ENCODE measurements around the gene ABCF2. TPM values are rescaled to one million over a fixed set of nuclear protein-coding genes. Genes with fewer than 3 reads are reported as not detected.
A peak's percentile ranks its signal among the peaks of the same experiment; 100 is the strongest.

ABCF2 gene
- total RNA-seq, 1 donor from 2014 or later, result 20.9 TPM

DNA sequence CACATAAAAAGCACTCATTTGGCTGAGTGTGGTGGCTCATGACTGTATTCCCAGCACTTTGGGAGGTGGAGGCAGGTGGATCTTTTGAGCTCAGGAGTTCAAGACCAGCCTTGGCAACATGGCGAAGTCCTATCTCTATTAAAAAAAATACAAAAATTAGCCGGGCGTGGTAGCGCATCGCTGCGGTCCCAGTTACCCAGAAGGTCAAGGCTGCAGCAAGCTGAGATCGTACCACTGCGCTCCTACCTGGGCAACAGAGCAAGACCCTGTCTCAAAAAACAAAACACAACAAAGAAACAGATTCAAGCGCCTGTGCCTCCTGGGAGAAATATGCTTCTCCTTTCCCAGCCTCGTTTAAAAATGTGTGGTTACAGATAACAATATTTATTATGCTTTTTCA, 2.2 kb upstream of the ABCF2 start:
- H3K27me3 ChIP-seq (ENCODE audit: control insufficient read depth in 3 of 3, insufficient read depth in 3 of 3, low read length in 3 of 3), result no peaks in the 10 kb centered on the region

DNA sequence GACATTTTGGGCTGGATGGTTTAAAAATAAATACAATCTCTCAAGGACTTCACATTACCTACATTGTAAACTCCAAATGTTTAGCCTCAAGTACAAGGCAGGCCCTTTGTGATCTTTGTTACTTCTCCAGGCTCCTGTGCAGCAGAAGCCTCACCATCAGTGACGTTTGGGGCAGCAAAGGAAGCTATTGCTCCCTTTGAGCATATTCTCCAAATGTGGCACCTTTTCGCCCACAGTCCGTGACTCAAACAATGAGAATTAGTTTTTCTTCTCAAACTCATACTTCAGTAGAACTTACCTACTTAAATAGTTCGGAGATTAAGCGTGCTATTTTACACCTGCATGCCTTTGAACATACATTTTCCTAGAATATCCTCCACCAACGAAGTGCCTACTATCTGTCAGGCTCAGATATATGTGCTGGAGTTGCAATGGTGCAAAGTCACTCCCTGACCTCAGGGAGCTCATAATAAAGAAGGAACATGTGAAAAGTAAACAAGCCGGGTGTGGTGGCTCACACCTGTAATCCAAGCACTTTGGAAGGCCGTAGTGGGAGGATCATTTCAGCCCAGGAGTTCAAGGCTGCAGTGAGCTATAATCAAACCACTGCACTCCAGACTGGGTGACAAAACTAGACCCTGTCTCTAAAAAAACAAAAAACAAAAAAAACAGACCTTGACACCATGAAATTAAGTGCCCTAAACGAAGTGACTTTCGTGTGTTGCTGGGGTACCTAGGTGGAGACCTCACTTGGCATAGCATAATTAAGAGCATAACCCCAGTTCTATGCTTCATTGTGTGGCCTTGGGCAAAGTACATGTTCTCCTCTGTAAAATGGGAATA, 1.2 kb upstream of the ABCF2 start:
- no peaks in the 10 kb centered on the region for H3K27me3 ChIP-seq (ENCODE audit: control insufficient read depth in 3 of 3, insufficient read depth in 3 of 3, low read length in 3 of 3)
- peak overlapping the region; percentile 64 for H3K27ac ChIP-seq (ENCODE audit: low read depth, low read length)
- peaks cover 31 to 39% (median 36%) of the 10 kb centered on the region in 3 donors for H3K4me1 ChIP-seq (ENCODE audit: control insufficient read depth in 3 of 3, insufficient read depth in 3 of 3, low read length in 3 of 3)
- peak overlapping the region; percentile 93 to 97 (median 97) for H3K4me3 ChIP-seq (ENCODE audit: low read length in 3 of 3)
- H3K9ac ChIP-seq (ENCODE audit: low read depth in 1 of 3, low read length in 3 of 3), result peak overlapping the region; percentile 78 to 91 (median 90)
- H3K36me3 ChIP-seq (ENCODE audit: control insufficient read depth in 3 of 3, insufficient read depth in 3 of 3, low read length in 3 of 3), result peaks cover 18 to 19% (median 18%) of the 10 kb centered on the region in 3 donors
- no peaks in the 10 kb centered on the region for H3K9me3 ChIP-seq (ENCODE audit: control insufficient read depth in 3 of 3, low read length in 3 of 3)

More for the DNA sequence above, 2.2 kb upstream of the ABCF2 start:
- no peak overlapping the region for H3K4me3 ChIP-seq (ENCODE audit: low read length in 3 of 3)
- H3K9ac ChIP-seq (ENCODE audit: low read depth in 1 of 3, low read length in 3 of 3), result no peak overlapping the region
- H3K4me1 ChIP-seq (ENCODE audit: control insufficient read depth in 3 of 3, insufficient read depth in 3 of 3, low read length in 3 of 3), result peaks cover 39 to 49% (median 44%) of the 10 kb centered on the region in 3 donors
- no peak overlapping the region for H3K27ac ChIP-seq (ENCODE audit: low read depth, low read length)
- no peaks in the 10 kb centered on the region for H3K9me3 ChIP-seq (ENCODE audit: control insufficient read depth in 3 of 3, low read length in 3 of 3)
- peaks cover 8 to 11% (median 9%) of the 10 kb centered on the region in 3 donors for H3K36me3 ChIP-seq (ENCODE audit: control insufficient read depth in 3 of 3, insufficient read depth in 3 of 3, low read length in 3 of 3)

DNA sequence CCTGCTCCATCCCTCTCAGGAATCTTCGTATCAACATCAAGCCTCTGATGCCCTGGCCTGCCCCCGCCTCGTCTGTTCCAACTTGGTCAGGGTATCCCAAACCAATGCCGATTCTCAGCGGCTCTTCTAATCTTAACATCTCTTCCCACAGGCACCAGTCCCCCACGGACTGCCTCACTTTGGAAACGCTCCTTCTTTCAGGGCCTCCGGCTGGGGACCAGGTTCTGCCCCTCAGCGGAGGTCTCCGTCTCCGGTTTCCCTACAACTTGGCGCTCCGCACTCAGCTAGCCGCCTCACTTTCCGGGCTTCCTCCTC, 488 bp downstream of the ABCF2 start:
- Histone ChIP-seq H3K36me3 (ENCODE audit: control insufficient read depth in 3 of 3, insufficient read depth in 3 of 3, low read length in 3 of 3) (peaks cover 33 to 37% (median 34%) of the 10 kb centered on the region in 3 donors), H3K4me1 (ENCODE audit: control insufficient read depth in 3 of 3, insufficient read depth in 3 of 3, low read length in 3 of 3) (peaks cover 19 to 26% (median 23%) of the 10 kb centered on the region in 3 donors), H3K9ac (ENCODE audit: low read depth in 1 of 3, low read length in 3 of 3) (peak overlapping the region; percentile 83 to 87 (median 83)), H3K4me3 (ENCODE audit: low read length in 3 of 3) (peak overlapping the region; percentile 90 to 97 (median 93)), H3K27ac (ENCODE audit: low read depth, low read length) (peak overlapping the region; percentile 64), H3K27me3 (ENCODE audit: control insufficient read depth in 3 of 3, insufficient read depth in 3 of 3, low read length in 3 of 3) (no peaks in the 10 kb centered on the region), H3K9me3 (ENCODE audit: control insufficient read depth in 3 of 3, low read length in 3 of 3) (no peaks in the 10 kb centered on the region)

DNA sequence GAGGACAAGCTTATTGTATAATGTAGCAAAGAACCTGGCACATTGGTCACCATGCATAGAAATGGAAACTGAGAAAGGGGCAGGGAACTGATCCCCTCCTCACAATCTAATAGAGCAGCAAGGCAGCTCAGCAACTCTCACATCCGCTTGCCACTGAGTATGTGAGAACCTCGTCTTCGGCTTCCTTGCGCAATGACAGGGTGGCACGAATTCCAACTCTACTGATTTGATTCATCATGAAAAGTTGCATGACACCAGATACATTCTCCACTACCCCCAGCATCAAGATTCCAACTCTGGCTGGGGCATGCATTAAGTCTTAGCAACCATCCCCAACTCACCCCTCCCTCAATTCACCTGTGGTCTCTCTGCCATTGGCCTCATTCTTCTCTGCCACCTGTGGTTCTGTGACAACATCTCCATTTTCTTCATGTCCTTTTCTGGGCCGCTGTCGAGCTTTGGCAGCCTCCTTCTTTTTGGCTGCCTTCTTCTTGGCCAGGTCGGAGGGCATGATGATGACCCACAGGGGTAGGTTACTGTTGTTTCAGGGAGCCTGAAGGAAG, 976 bp downstream of the ABCF2 start:
- H3K9ac ChIP-seq (ENCODE audit: low read depth in 1 of 3, low read length in 3 of 3), result peak overlapping the region; percentile 83 to 87 (median 83)
- H3K27ac ChIP-seq (ENCODE audit: low read depth, low read length), result peak overlapping the region; percentile 64
- H3K4me1 ChIP-seq (ENCODE audit: control insufficient read depth in 3 of 3, insufficient read depth in 3 of 3, low read length in 3 of 3), result peaks cover 18 to 24% (median 21%) of the 10 kb centered on the region in 3 donors
- peak overlapping the region; percentile 90 to 97 (median 93) for H3K4me3 ChIP-seq (ENCODE audit: low read length in 3 of 3)
- H3K9me3 ChIP-seq (ENCODE audit: control insufficient read depth in 3 of 3, low read length in 3 of 3), result no peaks in the 10 kb centered on the region
- no peaks in the 10 kb centered on the region for H3K27me3 ChIP-seq (ENCODE audit: control insufficient read depth in 3 of 3, insufficient read depth in 3 of 3, low read length in 3 of 3)
- H3K36me3 ChIP-seq (ENCODE audit: control insufficient read depth in 3 of 3, insufficient read depth in 3 of 3, low read length in 3 of 3), result peaks cover 35 to 39% (median 37%) of the 10 kb centered on the region in 3 donors

DNA sequence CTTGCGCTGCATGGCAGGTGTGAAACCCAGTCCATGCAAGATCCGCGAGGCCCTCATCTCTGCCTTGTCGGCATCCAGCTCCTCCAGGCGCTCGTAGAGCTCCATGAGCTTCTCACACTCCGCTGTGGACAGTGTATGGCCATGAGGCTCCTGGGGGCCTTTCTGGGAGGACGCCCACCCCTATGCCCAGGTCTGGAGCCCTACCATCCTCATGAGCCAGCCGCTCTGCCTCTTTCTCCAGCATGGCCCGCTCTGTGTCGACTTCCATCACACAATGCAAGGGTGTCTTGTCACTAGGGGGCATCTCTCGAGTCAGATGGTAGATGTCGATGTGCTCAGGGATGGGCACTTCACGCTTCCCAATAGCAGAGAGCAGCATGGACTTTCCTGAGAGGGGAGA, 3.3 kb downstream of the ABCF2 start:
- Histone ChIP-seq H3K4me3 (ENCODE audit: low read length in 3 of 3) (no peak overlapping the region), H3K27ac (ENCODE audit: low read depth, low read length) (no peak overlapping the region), H3K9me3 (ENCODE audit: control insufficient read depth in 3 of 3, low read length in 3 of 3) (no peaks in the 10 kb centered on the region), H3K4me1 (ENCODE audit: control insufficient read depth in 3 of 3, insufficient read depth in 3 of 3, low read length in 3 of 3) (peaks cover 18 to 24% (median 21%) of the 10 kb centered on the region in 3 donors), H3K9ac (ENCODE audit: low read depth in 1 of 3, low read length in 3 of 3) (no peak overlapping the region), H3K27me3 (ENCODE audit: control insufficient read depth in 3 of 3, insufficient read depth in 3 of 3, low read length in 3 of 3) (no peaks in the 10 kb centered on the region), H3K36me3 (ENCODE audit: control insufficient read depth in 3 of 3, insufficient read depth in 3 of 3, low read length in 3 of 3) (peaks cover 48 to 58% (median 53%) of the 10 kb centered on the region in 3 donors)

DNA sequence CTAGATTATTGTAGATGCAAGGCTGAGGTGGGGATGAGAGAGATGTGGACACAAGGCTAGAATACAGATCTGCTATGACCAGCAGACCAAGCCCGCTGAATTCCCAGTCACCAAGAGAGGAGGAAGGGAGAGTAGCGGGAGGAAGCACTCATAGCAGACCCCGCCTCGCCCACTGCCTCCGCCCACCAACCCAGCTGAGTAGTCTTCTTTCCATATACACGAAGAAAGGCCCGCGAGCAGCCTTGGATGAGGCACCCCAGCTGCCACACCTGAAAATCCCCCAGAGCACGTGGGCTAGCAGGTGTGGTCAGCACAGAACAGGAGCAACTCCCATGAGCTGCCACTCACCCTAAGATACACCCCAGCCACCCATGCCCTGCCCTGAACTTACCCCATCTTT, 8.8 kb downstream of the ABCF2 start:
- Histone ChIP-seq H3K27ac (ENCODE audit: low read depth, low read length) (no peak overlapping the region), H3K9ac (ENCODE audit: low read depth in 1 of 3, low read length in 3 of 3) (no peak overlapping the region), H3K4me3 (ENCODE audit: low read length in 3 of 3) (no peak overlapping the region), H3K9me3 (ENCODE audit: control insufficient read depth in 3 of 3, low read length in 3 of 3) (no peaks in the 10 kb centered on the region), H3K27me3 (ENCODE audit: control insufficient read depth in 3 of 3, insufficient read depth in 3 of 3, low read length in 3 of 3) (no peaks in the 10 kb centered on the region), H3K36me3 (ENCODE audit: control insufficient read depth in 3 of 3, insufficient read depth in 3 of 3, low read length in 3 of 3) (peaks cover 76 to 88% (median 88%) of the 10 kb centered on the region in 3 donors), H3K4me1 (ENCODE audit: control insufficient read depth in 3 of 3, insufficient read depth in 3 of 3, low read length in 3 of 3) (no peaks in the 10 kb centered on the region)

DNA sequence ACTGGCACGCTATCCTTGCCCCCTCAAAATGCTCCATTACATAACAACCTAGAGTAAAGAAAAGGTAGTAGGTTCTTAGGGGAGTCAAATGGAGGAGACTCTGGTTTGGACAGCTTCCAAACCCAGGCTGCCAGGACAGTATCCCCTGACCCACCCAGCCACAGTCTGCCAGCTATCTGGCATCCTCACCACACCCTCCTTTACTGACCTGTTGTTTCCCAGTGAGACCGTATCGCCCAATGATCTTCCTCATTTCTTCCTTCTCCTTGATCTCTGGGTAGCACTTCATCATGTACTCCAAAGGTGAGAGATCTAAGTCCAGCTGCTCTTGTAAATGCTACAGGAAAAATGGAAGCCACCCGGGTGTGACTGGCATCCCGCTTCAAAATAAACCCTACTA, 11.6 kb downstream of the ABCF2 start:
- Histone ChIP-seq H3K36me3 (ENCODE audit: control insufficient read depth in 3 of 3, insufficient read depth in 3 of 3, low read length in 3 of 3) (peaks cover 60 to 86% (median 66%) of the 10 kb centered on the region in 3 donors), H3K9ac (ENCODE audit: low read depth in 1 of 3, low read length in 3 of 3) (no peak overlapping the region), H3K27me3 (ENCODE audit: control insufficient read depth in 3 of 3, insufficient read depth in 3 of 3, low read length in 3 of 3) (no peaks in the 10 kb centered on the region), H3K27ac (ENCODE audit: low read depth, low read length) (no peak overlapping the region), H3K4me1 (ENCODE audit: control insufficient read depth in 3 of 3, insufficient read depth in 3 of 3, low read length in 3 of 3) (no peaks in the 10 kb centered on the region), H3K4me3 (ENCODE audit: low read length in 3 of 3) (no peak overlapping the region), H3K9me3 (ENCODE audit: control insufficient read depth in 3 of 3, low read length in 3 of 3) (no peaks in the 10 kb centered on the region)

DNA sequence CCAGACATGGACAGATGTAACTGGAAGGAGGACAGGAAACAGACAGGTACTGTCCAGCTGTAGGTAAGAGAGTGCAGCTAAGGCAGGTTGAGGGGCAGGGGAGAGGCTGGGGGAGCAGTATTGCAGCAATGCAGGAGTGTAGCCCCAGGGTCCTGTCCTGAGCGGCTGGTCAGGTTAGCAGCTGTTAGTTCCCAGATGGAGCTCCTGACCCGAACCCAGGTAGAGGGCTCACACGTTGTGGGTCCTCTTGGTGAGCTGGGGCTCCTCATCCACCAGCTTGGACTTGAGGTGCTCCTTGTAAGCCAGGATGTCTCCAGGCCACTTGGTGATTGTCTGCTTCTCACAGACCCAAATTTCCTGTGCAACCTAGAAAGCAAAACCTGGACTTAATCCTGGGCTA, 13.2 kb downstream of the ABCF2 start:
- Histone ChIP-seq H3K36me3 (ENCODE audit: control insufficient read depth in 3 of 3, insufficient read depth in 3 of 3, low read length in 3 of 3) (peaks cover 53 to 76% (median 54%) of the 10 kb centered on the region in 3 donors), H3K27ac (ENCODE audit: low read depth, low read length) (no peak overlapping the region), H3K4me3 (ENCODE audit: low read length in 3 of 3) (no peak overlapping the region), H3K9me3 (ENCODE audit: control insufficient read depth in 3 of 3, low read length in 3 of 3) (no peaks in the 10 kb centered on the region), H3K27me3 (ENCODE audit: control insufficient read depth in 3 of 3, insufficient read depth in 3 of 3, low read length in 3 of 3) (no peaks in the 10 kb centered on the region), H3K4me1 (ENCODE audit: control insufficient read depth in 3 of 3, insufficient read depth in 3 of 3, low read length in 3 of 3) (no peaks in the 10 kb centered on the region), H3K9ac (ENCODE audit: low read depth in 1 of 3, low read length in 3 of 3) (no peak overlapping the region)

DNA sequence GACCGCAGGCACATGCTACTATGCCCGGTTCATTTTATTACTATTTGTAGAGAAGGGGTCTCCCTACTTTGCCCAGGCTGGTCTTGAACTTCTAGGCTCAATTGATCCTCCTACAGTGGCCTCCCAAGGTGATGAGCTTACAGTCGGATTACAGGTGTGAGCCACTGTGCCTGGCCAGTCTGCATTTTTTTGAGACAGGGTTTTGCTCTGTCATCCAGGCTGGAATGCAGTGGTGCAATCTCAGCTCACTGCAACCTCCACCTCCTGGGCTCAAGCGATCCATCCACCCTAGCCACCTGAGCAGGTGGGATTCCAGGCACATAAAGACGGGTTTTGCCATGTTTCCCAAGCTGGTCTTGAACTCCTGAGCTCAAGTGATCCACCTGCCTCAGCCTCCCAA, 14.4 kb downstream of the ABCF2 start:
- H3K4me3 ChIP-seq (ENCODE audit: low read length in 3 of 3), result no peak overlapping the region
- H3K9me3 ChIP-seq (ENCODE audit: control insufficient read depth in 3 of 3, low read length in 3 of 3), result no peaks in the 10 kb centered on the region
- no peaks in the 10 kb centered on the region for H3K4me1 ChIP-seq (ENCODE audit: control insufficient read depth in 3 of 3, insufficient read depth in 3 of 3, low read length in 3 of 3)
- no peak overlapping the region for H3K9ac ChIP-seq (ENCODE audit: low read depth in 1 of 3, low read length in 3 of 3)
- H3K27ac ChIP-seq (ENCODE audit: low read depth, low read length), result no peak overlapping the region
- no peaks in the 10 kb centered on the region for H3K27me3 ChIP-seq (ENCODE audit: control insufficient read depth in 3 of 3, insufficient read depth in 3 of 3, low read length in 3 of 3)
- H3K36me3 ChIP-seq (ENCODE audit: control insufficient read depth in 3 of 3, insufficient read depth in 3 of 3, low read length in 3 of 3), result peaks cover 41 to 64% (median 42%) of the 10 kb centered on the region in 3 donors

DNA sequence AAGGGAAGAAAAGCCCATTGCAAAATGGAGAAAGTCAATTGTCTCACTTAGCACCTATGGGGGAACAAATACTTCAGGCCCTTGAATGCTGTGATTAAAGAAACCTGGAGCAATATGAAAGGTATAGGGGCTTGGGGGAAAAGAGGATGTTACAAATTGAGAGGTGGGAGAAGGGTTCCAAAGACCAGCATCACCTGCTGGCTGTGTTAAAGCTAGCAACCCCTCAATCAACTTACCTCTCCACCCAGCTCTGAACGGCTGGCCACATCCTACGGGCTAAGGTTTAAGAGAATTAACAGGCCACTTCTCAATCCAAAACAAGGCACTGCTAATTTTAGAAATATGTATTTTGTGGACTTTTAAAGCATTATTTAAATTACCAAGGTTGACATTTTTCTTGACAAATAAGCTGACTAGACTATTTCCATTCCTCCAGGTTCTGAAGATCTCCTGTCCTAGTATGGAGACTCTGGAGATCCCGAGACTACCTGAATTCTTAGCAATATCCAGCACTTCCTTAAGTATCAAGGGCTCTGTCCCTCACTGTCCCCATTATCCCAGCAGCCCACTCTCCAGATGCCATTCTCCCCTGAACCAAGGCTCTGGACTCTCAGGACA, 15.7 kb downstream of the ABCF2 start:
- H3K9ac ChIP-seq (ENCODE audit: low read depth in 1 of 3, low read length in 3 of 3), result no peak overlapping the region
- H3K4me1 ChIP-seq (ENCODE audit: control insufficient read depth in 3 of 3, insufficient read depth in 3 of 3, low read length in 3 of 3), result no peaks in the 10 kb centered on the region
- H3K27ac ChIP-seq (ENCODE audit: low read depth, low read length), result no peak overlapping the region
- peaks cover 30 to 51% (median 32%) of the 10 kb centered on the region in 3 donors for H3K36me3 ChIP-seq (ENCODE audit: control insufficient read depth in 3 of 3, insufficient read depth in 3 of 3, low read length in 3 of 3)
- peaks cover 0 to 7% (median under 1%) of the 10 kb centered on the region in 3 donors for H3K27me3 ChIP-seq (ENCODE audit: control insufficient read depth in 3 of 3, insufficient read depth in 3 of 3, low read length in 3 of 3)
- H3K9me3 ChIP-seq (ENCODE audit: control insufficient read depth in 3 of 3, low read length in 3 of 3), result no peaks in the 10 kb centered on the region
- H3K4me3 ChIP-seq (ENCODE audit: low read length in 3 of 3), result no peak overlapping the region
